ENCODE results near the gene GPR3. TPM values are rescaled to one million over a fixed set of nuclear protein-coding genes. Genes with fewer than 3 reads are reported as not detected.
"Not testable (repeated sequence)": the region's sequence is repeated elsewhere in the genome, so short reads cannot be mapped to it uniquely, and the experiment has no call there.

Gene GPR3
- total RNA-seq, 1 experiment from 2014 or later, result 0.50 TPM

DNA sequence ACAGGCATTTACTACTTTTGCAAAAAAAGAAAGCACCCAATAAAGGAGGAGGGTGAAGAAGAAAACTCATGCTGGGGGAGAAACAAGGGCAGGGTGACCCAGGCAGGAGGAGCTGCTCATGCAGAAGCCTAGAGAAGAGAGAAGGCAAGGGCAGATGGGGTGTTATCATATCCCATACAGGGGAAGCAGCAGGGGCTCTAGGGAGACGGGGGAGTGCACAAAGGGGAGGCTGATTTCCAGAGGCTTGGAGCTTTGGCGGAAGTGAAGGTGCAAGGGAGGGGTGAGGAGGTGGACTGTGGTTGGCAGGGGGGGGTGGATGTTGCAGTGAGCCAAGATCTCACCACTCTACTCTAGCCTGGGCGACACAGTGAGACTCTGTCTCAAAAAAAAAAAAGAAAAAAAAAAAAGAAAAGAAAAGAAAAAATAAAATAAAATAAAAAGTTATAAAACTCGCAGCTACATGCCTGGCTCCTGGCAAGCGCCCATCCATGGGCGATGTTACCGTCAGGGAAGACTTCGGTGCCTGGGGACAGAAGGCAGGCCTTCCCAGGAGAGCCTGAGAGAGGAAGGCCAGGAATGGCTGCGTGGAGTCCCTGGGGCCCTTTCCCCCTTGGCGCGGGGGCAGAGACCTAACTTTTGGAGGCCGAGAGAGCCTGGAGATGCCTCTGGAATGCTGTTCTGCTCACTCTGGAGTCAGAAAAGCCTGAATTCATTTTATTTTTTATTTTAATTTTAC, 14.5 kb upstream of the GPR3 start:
- DNase-seq (ENCODE audit: low spot score), result no peak

DNA sequence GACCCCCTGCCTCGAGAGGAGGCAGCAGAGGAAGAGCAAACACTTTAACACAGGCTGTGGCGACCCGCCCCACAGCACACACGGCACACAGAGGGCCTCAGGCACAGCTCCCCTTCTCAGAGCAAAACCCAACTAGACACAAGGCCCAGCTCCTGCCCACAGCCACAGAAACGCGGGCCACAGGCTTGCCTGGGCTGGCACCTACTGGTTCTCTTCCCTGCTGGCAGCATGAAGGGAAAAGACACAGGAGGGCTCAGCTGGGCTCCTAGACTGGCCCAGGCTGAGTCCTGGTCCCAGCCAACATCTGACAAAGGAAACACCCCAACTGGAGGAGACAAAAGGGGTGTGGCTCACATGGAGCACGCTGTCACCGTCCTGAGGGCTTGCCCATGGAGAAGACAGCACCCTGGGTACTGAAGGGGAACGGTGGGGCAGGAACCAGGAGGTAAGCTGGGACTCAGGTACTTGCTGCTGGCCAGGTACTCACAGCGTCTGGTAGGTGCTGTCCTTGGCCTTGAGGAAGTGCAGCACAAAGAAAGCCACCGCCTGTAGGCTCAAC, 12.8 kb upstream of the GPR3 start:
- no peak for DNase-seq (ENCODE audit: low spot score)

GRCh38 chr1:27380224-27380623, 12.2 kb upstream of the GPR3 start:
- DNase-seq (ENCODE audit: low spot score), result no peak

- DNase-seq (ENCODE audit: low spot score), result no peak
Measured at GRCh38 chr1:27380766-27381733, 11.4 kb upstream of the GPR3 start.

- DNase-seq (ENCODE audit: low spot score), result no peak
Measured at GRCh38 chr1:27381969-27382762, 10.3 kb upstream of the GPR3 start.

GRCh38 chr1:27383039-27383605, 9.3 kb upstream of the GPR3 start, which contains the start of gene CD164L2:
Gene CD164L2 (minus strand): TSS chr1:27383333. CDS start chr1:27383239, 94 bp downstream.
- DNase-seq (ENCODE audit: low spot score), result no peak

- DNase-seq (ENCODE audit: low spot score), result no peak
Measured at GRCh38 chr1:27383661-27384060, 8.8 kb upstream of the GPR3 start.

GRCh38 chr1:27384797-27385196, 7.6 kb upstream of the GPR3 start:
- not testable (repeated sequence) for DNase-seq (ENCODE audit: low spot score)

DNA sequence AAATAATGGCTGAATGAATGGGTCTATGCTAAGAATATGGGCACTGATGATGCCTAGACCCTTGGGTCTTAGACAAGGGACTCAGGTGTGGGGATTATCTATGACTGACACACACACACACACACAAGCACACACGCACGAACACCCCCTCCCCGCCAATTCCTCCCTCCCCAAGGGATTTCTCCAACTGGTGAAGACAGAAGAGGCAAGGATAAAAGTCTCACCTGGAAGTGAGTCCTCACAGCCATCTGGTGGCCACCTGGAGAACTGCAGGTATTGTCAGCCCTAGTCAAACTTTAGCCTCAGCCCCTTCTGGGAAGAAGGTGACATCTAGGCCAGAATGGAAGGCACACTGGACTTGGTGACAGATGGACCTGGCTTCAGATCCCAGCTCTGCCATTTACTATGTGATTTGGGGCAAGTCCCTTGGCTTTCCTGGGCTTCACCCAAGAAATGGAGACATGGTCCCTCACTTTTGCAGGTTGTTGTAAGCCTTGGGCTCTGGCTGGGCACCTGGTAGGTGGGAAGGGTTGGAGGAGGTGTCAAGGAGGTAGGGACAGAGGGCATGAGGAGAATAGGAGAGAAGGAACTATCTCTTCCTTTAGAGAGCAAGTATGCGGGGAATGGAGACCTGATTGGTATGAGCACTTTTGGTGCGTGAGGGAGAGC, 4.0 kb upstream of the GPR3 start:
- DNase-seq (ENCODE audit: low spot score), result peak; percentile 51

DNA sequence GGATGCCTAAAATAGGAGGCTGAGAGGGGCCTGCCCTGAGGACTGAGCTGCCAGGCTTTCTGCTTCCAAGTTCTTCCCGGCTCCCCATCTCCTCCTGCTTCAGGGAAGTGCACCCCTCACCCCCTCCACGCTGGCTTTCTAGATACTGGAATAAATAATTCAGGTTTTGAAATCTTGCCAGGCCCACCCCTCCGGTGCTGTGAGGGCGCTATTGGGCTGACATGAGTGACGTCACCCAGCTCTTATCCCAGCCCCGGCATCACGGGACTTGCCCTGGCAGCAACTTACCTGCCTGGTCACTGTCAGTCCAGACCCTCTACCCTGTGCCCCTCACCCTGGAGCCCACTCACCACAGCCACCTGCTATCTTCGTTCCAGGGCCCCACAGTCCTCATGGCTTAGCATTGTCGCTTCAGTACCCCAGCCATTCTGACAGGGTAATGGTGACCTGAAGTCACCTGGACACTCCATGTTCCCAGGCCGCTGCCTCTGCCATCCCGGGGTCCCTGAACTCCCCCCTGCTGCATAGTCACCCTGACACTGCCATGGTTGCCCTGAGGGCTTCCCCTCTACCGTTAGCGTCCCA, 819 bp upstream of the GPR3 start:
- DNase-seq (ENCODE audit: low spot score), result no peak

GRCh38 chr1:27392778-27393635, 585 bp downstream of the GPR3 start:
- no peak for DNase-seq (ENCODE audit: low spot score)

GRCh38 chr1:27393641-27394281, 1.3 kb downstream of the GPR3 start:
- DNase-seq (ENCODE audit: low spot score), result no peak

GRCh38 chr1:27394282-27394658, 1.8 kb downstream of the GPR3 start:
- no peak for DNase-seq (ENCODE audit: low spot score)

- DNase-seq (ENCODE audit: low spot score), result no peak
Measured at GRCh38 chr1:27394925-27395324, 2.5 kb downstream of the GPR3 start.

- DNase-seq (ENCODE audit: low spot score), result peak; percentile 22
Measured at GRCh38 chr1:27395441-27396195, 3.2 kb downstream of the GPR3 start.

- DNase-seq (ENCODE audit: low spot score), result no peak
Measured at GRCh38 chr1:27397110-27397509, 4.7 kb downstream of the GPR3 start.

DNA sequence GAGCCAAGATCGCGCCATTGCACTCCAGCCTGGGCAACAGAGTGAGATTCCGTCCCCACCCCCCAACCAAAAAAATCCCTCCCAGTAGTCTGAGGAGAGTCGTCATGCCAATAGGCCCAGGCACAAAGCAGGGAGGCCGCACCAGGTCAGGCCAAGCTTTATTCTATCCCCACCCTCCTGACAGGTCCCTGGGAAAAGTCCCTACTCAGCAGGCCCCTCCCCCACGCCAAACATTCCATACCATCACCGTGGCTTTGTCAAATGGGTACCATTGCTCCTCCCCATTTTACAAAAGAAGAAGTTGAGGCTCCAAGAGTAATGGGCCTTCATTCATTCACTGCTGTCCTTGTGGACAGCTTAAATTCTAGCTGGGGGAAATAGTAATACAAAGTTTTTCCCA, 5.3 kb downstream of the GPR3 start:
- no peak for DNase-seq (ENCODE audit: low spot score)
